Right lobe of liver (tissue), 4 donors: ENCODE measurements around the gene ZNF267.

Experiments used
- POLR2A ChIP-seq: fragments of 450-650 bp; IDR thresholded peaks from one replicate; pipeline ENCODE4 v1.6.1; 2017; ENCODE audit warnings: antibody characterized with exemption, mild to moderate bottlenecking
- TF ChIP-seq, protein P1 (sequence below), 4 donors: fragments of 200-600 bp in 3 of 4; fragments of 450-650 bp in 1 of 4; IDR thresholded peaks; one replicate each; pipeline versions ENCODE4 v1.5.1 to v1.8.0; 2016 to 2022; ENCODE audit warnings: antibody characterized with exemption in 4 of 4, mild to moderate bottlenecking in 2 of 4
- donor health status: DM: no; HTN: no; CAD: no.
- donor health status: DM: no; HTN: no; CAD: no.
- donor health status: DM: no; HTN: yes; CAD: no.

DNA sequence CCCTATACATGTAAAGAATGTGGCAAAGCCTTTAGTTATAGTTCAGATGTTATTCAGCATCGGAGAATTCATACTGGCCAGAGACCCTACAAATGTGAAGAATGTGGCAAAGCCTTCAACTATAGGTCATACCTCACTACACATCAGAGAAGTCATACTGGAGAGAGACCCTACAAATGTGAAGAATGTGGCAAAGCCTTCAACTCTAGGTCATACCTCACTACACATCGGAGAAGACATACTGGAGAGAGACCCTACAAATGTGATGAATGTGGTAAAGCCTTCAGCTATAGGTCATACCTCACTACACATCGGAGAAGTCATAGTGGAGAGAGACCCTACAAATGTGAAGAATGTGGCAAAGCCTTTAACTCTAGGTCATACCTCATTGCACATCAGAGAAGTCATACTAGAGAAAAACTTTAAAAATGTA is 42.5 kb downstream of the ZNF267 start:
- TF ChIP-seq POLR2A: no peak
- TF ChIP-seq, protein P1, sequence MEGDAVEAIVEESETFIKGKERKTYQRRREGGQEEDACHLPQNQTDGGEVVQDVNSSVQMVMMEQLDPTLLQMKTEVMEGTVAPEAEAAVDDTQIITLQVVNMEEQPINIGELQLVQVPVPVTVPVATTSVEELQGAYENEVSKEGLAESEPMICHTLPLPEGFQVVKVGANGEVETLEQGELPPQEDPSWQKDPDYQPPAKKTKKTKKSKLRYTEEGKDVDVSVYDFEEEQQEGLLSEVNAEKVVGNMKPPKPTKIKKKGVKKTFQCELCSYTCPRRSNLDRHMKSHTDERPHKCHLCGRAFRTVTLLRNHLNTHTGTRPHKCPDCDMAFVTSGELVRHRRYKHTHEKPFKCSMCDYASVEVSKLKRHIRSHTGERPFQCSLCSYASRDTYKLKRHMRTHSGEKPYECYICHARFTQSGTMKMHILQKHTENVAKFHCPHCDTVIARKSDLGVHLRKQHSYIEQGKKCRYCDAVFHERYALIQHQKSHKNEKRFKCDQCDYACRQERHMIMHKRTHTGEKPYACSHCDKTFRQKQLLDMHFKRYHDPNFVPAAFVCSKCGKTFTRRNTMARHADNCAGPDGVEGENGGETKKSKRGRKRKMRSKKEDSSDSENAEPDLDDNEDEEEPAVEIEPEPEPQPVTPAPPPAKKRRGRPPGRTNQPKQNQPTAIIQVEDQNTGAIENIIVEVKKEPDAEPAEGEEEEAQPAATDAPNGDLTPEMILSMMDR (IDR thresholded peaks at IDR 0.05): no peak
